Measurements from ENCODE around the gene PITX3.

Gene PITX3

DNA sequence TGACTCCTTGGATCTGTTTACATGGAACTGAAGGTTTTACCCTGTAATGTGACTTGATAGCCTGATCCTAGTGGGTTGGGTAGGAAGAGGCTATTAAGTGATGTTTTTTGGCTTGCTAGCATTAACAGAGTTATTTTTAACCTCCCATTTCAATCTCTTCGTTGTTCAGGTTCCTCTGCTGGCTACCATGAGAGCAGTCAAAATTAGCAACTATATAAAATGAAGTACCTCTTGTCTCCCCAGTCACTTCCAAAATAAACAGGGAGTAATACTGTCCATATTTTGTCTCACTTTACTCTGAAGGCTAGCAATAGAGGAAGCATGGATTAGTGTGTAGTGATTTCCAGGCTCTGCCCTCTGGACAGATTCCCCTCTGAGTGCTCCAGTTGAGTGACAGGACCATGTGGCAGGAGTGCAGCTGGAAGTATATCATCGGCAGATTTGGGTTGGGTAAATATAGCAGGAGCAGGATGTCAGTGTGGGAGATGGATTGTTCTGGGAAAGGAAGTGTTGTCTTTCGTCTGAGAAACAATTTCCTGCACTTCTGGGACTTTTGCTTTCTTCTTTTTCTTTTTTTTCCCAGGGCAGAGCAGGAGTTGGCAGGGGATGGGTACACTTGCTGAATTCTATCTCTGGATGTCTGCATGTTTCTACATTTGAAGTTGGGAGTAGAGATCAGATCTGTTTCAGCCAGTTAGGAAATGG lies 39.2 kb upstream of the PITX3 start:
- H3K4me3 ChIP-seq (ENCODE audit: low read depth, low read length): no peak overlapping the region
- no peak for DNase-seq (ENCODE audit: low read depth)
- TF ChIP-seq MYC (IDR thresholded peaks at IDR 0.05; ENCODE audit: low read depth, low read length) (no peak), POLR2A (IDR thresholded peaks at IDR 0.05; ENCODE audit: extremely low read depth, insufficient read length) (no peak)
- TF ChIP-seq, protein P1, sequence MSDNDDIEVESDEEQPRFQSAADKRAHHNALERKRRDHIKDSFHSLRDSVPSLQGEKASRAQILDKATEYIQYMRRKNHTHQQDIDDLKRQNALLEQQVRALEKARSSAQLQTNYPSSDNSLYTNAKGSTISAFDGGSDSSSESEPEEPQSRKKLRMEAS (IDR thresholded peaks at IDR 0.05; ENCODE audit: low read depth, low read length): no peak
- TF ChIP-seq, protein P2, sequence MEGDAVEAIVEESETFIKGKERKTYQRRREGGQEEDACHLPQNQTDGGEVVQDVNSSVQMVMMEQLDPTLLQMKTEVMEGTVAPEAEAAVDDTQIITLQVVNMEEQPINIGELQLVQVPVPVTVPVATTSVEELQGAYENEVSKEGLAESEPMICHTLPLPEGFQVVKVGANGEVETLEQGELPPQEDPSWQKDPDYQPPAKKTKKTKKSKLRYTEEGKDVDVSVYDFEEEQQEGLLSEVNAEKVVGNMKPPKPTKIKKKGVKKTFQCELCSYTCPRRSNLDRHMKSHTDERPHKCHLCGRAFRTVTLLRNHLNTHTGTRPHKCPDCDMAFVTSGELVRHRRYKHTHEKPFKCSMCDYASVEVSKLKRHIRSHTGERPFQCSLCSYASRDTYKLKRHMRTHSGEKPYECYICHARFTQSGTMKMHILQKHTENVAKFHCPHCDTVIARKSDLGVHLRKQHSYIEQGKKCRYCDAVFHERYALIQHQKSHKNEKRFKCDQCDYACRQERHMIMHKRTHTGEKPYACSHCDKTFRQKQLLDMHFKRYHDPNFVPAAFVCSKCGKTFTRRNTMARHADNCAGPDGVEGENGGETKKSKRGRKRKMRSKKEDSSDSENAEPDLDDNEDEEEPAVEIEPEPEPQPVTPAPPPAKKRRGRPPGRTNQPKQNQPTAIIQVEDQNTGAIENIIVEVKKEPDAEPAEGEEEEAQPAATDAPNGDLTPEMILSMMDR (IDR thresholded peaks at IDR 0.05; ENCODE audit: low read depth, low read length): no peak

DNA sequence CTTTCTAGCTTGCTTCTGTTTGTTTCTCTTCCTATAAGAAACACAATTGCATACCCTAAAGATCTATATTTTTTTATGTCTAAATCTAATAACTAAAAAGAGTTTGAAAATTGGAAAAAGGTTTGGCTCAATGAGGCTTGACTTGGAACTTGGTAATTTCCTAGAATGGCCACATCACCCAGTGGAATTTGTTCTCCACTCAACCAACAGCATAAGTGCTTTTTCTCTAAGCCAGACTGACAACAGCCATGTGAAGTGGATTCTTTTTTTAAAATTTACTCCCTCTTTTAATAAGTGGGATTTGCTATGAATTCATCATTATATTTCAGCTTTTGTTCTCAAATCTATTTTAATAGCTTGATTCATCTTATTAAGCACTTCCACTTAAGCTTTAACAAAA lies 37.8 kb upstream of the PITX3 start:
- DNase-seq (ENCODE audit: low read depth): no peak
- H3K4me3 ChIP-seq (ENCODE audit: low read depth, low read length): no peak overlapping the region
- TF ChIP-seq, protein P2 (IDR thresholded peaks at IDR 0.05; ENCODE audit: low read depth, low read length): no peak
- TF ChIP-seq, protein P1 (IDR thresholded peaks at IDR 0.05; ENCODE audit: low read depth, low read length): no peak
- TF ChIP-seq MYC (IDR thresholded peaks at IDR 0.05; ENCODE audit: low read depth, low read length) (no peak), POLR2A (IDR thresholded peaks at IDR 0.05; ENCODE audit: extremely low read depth, insufficient read length) (no peak)

DNA sequence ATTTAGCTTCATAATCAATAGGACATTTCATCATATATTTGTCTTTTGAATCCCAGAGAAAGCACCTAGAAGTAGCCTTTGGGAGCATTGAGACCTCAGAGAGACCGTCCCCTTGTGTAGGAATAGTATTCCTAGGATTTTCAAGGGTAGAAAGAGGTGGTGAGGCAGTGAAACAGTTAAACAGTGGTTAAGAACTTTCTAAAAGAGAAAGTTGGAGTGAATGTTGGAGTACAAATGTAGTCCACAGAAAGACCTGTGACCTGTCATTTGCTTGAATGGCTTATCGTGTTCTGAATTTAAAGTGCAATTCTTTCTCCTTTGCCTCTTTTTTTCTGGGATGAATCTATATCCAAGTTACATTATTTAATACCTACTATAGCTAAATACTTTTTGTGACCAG lies 34.0 kb upstream of the PITX3 start:
- no peak for TF ChIP-seq MYC (IDR thresholded peaks at IDR 0.05; ENCODE audit: low read depth, low read length)
- no peak for DNase-seq (ENCODE audit: low read depth)
- no peak overlapping the region for H3K4me3 ChIP-seq (ENCODE audit: low read depth, low read length)

DNA sequence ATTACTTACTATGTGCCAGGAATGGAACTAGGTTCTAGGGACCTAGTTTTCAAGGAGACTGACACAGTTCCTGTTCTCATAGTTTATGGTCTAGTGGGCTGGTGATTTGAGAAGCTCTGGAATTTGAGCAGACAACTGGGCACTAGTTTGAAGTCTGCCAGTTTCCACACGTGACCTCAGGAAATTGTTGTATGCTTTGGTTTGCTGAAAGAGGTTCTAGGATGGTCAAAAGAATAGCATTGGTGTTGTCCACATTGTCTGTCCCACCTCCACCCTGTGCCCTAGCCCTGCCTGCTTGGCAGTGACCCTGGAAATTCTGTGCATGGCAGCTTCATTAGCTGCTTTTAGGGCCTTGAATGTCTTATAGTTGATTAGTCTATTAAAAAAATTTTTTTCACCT lies 32.8 kb upstream of the PITX3 start:
- TF ChIP-seq, protein P2 (IDR thresholded peaks at IDR 0.05; ENCODE audit: low read depth, low read length): no peak
- TF ChIP-seq MYC (IDR thresholded peaks at IDR 0.05; ENCODE audit: low read depth, low read length) (no peak), POLR2A (IDR thresholded peaks at IDR 0.05; ENCODE audit: extremely low read depth, insufficient read length) (no peak)
- TF ChIP-seq, protein P1 (IDR thresholded peaks at IDR 0.05; ENCODE audit: low read depth, low read length): no peak
- H3K4me3 ChIP-seq (ENCODE audit: low read depth, low read length): no peak overlapping the region
- DNase-seq (ENCODE audit: low read depth): no peak

DNA sequence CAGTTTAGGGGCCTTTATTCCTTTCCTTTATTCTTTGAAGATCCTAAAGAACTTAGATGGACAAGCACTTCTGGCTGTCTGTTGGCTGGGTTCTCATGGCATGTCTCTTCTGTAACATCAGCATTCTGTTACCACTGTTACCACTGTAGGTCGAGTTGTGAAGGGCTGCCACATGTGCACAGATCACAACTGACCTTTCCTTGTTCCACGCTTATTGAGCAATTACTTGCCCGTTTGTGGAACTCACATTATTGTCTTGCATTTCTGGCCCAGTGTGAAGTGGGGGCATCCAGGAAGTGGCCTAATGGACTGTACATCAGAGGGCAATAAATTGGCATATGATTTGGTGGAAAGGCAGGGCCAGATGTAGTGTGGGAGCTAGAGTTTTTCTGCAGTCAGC lies 27.7 kb upstream of the PITX3 start:
- no peak overlapping the region for H3K4me3 ChIP-seq (ENCODE audit: low read depth, low read length)
- TF ChIP-seq POLR2A (IDR thresholded peaks at IDR 0.05; ENCODE audit: extremely low read depth, insufficient read length): no peak
- TF ChIP-seq MYC (IDR thresholded peaks at IDR 0.05; ENCODE audit: low read depth, low read length): peak; percentile 36; the same call in 1 of the 2 replicates
- TF ChIP-seq, protein P1 (IDR thresholded peaks at IDR 0.05; ENCODE audit: low read depth, low read length): peak; percentile 45; the same call in 1 of the 2 replicates
- TF ChIP-seq, protein P2 (IDR thresholded peaks at IDR 0.05; ENCODE audit: low read depth, low read length): no peak
- DNase-seq (ENCODE audit: low read depth): peak; percentile 32

DNA sequence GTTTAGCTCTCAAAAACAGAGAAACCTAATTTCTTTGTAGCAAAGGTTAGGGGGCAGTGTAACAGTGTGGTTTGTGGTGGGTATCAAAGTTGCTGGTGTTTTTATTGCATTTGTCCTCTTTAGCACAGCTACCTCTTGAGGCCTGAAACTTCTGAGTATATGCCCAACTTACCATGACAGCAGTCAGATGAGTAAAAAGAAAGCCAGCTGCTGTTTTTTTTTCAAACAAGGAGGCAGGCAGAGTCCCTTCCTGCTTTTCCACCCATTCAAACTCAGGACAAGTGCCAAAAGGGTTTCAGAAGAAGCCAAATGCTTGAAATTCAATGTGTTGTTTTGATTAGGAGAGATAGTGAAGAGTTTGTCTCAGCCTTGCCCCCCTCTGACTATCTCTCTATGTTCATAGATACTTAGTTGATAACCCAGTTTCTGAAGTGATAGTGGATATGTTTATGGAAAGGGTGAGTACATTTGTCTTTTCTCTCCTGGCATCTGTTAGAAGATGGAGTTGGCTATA lies 27.1 kb upstream of the PITX3 start:
- TF ChIP-seq MYC (IDR thresholded peaks at IDR 0.05; ENCODE audit: low read depth, low read length): no peak
- TF ChIP-seq, protein P1 (IDR thresholded peaks at IDR 0.05; ENCODE audit: low read depth, low read length): no peak
- TF ChIP-seq, protein P2 (IDR thresholded peaks at IDR 0.05; ENCODE audit: low read depth, low read length): no peak
- TF ChIP-seq POLR2A (IDR thresholded peaks at IDR 0.05; ENCODE audit: extremely low read depth, insufficient read length): no peak
- DNase-seq (ENCODE audit: low read depth): no peak
- H3K4me3 ChIP-seq (ENCODE audit: low read depth, low read length): no peak overlapping the region
